AG20443 (cell line): ENCODE measurements around the gene MACF1.

Experiments used
- DNase-seq: peaks from one replicate; pipeline ENCODE4 v3.0.0; 2012; ENCODE audit warnings: low spot score, mixed read lengths

The MACF1 gene

DNA sequence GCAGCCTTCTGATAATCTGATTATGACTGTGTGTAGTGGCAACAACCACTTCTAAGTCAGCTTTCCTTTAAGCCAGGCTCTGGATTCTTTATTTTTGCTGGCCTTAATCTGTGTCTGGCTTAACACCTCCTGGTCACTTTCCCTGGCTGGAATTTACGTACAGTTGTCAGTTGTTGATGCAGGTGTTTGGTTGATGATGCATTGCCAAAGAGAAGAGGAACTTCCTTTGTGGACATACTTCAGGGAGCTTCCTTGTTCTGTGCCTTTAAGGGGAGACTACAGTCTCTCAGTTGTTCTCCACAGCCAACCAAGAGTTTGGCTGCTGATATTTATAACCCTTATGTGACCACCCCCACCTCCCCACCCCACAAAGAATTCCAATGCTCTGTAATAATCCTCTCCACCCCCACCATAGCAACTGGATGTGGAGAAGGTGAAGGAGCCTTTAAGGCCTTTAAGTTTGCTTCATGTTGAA lies 190.9 kb downstream of the MACF1 start:
- DNase-seq: peak; percentile 71

DNA sequence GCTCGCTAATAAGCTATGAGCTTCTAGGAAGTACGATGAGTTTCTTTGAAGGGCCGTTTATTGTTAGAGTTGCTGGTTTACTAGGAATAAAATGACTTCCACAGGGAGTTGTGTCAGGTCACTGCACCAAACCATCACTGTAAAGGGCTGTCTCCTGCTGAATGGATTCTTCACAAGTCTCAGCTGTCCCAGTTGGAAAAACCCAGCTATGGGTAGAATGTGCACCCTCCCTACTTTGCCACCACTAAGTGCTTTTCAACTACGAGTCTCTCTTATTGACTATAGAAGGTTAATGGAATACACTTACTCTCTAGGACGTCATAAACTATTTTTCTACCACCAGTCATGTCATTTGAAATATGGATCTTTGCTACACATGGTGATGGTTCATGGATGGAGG lies 192.2 kb downstream of the MACF1 start:
- no peak for DNase-seq

DNA sequence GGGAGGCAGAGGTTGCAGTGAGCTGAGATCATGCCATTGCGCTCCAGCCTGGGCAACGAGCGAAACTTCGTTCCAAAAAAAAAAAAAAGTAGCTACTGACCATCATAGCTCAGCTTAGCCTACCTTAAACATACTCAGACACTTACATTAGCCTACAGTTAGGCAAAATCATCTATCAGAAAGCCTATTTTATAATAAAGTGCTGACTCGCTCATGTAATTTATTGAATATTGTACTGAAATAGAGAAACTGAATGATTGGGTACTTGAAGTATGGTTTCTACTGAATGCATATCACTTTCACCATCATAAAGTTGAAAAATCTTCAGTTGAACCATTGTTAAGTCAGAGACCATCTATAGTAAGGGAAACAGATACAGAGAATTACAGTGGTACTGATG lies 193.0 kb downstream of the MACF1 start:
- no peak for DNase-seq

DNA sequence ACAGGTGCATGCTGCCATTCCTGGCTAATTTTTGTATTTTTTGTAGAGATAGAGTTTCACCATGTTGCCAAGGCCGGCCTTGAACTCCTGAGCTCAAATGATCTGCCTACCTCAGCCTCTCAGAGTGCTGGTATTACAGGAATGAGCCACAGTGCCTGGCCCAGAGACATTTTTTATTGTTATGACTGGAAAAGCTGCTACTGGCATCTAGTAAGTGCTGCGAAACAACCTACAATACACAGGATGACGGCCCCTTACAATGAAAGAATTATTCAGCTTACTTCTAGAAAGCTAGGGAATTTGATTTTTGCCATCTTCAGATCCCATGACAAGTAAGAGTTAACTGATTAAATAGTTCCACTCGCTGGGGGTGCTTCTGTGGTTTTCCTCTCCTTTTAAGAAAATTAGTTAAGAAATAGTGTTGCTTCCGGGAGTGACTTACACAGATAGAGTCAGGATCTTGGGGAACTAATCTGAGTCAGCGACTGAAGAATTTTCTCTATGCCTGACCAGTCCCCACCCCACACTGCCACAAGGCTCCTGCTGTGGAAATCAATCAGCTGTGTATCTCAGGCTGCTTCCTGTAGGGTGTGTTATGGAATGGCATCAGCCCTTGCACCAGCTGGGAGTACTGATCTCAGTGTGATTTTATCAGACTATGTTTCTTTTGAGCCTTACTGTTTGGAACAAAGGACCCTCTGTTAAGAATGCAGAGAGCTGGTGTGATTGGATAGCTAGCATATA lies 194.0 kb downstream of the MACF1 start:
- DNase-seq: peak; percentile 91

DNA sequence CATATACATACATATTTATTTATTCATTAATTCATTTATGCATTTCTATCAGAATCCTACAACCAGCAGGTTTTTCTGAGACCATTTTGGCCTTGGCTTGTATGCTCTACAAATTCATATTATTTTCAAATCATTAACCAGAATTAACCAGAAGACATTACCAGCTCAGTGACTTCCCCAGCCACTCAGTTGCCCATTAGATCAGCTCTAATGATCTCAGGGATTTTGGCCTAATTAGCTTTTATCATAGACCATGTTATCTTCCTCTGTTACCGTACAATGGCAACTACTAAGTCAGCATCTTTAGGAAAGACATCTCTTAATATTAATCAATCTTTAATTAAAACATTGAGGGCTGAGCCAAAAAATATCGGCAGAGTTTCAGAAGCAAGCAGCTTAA lies 196.6 kb downstream of the MACF1 start:
- no peak for DNase-seq

DNA sequence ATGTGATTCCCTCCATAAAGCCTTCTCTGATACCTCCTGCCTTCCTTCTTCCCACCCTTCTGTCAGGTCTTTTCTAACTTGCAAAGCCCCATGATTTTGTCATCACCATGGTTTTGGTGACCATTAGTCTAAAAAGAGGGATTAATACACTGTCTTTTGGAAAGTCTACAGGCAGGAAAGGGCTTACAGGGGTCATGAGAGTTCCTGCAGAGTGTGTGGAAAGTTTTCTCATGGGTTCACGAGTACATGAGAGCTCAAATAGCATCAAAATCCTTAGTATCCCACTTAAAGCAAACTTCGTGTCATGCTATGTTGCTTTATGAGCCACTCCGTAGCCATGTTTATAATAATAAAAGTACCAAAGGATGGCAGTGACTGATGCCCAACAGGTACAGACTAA lies 200.4 kb downstream of the MACF1 start:
- no peak for DNase-seq

DNA sequence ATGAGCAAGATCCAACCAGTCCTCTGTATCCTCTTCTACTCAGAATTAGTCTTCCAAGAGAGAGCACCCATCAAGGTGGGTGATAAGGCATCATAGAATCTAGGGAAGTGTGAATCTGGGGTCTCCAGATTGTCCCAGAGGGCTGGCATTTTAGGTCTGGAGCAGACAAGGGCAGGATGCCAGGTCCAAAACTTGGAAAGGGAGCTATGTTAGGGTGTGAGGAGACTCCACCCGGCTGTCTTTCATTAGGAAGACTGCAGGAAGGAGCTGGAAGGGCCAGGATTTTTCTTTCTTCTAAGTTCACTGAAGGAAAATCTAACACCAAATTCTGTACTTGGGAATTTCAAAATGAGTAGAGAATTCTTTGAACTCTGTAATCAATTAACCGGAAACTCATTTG lies 200.9 kb downstream of the MACF1 start:
- peak; percentile 27 for DNase-seq

DNA sequence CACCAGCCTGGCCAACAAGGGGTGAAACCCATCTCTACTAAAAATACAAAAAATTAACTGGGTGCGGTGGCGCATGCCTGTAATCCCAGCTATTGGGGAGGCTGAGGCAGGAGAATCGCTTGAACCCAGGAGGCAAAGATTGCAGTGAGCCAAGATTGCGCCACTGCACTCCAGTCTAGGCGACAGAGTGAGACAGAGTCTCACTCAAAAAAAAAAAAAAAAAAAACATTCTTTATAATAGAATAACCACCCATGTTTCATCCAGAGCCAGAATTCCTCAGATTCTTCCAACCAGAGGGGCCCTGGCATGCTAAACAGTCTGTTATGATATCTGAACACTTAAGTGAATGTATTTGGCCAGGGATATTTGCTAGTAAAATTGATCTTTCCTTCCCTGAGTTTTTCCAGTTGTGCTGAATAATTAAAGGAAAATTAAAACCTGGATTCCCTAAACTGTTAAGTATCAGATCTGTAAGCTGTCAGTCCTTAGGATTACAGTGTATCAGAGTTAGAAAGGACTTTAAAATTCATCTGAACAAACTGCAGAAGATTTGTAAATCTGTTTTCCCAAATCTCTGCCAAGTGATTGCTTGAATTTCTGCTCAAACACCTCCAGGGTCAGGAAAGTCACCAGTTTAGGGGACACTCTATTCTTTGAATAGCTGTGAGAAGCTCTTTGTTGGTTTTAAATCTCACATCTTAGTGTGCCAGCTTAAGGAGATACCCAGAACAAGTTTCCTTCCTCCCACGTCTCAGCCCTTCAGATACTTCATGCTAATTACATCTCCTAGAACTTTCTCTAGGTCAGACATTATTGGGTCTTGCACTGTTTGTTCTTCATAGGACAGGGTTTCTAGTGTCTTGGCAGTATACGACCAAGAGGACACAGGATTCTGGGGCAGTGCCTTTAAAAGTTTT lies 202.3 kb downstream of the MACF1 start:
- DNase-seq: peak; percentile 40

DNA sequence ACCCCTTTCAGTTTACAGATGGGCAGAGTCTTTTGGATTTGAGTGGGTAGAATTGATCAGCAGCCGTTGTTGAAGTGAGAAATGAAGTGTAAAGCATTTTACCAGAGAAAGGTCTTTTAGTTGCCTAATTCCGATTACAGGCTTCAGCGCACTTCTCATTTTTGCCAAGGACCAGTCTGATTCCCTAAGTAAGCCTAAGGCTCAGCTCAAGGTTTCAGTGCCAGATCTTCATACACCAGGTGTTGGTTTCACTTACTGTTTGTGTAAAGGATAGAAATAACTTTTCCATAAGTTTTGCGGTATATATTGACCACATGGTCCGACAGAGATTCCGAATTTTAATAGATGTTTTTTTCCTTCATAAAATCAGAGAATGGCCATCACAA lies 203.0 kb downstream of the MACF1 start:
- no peak for DNase-seq

DNA sequence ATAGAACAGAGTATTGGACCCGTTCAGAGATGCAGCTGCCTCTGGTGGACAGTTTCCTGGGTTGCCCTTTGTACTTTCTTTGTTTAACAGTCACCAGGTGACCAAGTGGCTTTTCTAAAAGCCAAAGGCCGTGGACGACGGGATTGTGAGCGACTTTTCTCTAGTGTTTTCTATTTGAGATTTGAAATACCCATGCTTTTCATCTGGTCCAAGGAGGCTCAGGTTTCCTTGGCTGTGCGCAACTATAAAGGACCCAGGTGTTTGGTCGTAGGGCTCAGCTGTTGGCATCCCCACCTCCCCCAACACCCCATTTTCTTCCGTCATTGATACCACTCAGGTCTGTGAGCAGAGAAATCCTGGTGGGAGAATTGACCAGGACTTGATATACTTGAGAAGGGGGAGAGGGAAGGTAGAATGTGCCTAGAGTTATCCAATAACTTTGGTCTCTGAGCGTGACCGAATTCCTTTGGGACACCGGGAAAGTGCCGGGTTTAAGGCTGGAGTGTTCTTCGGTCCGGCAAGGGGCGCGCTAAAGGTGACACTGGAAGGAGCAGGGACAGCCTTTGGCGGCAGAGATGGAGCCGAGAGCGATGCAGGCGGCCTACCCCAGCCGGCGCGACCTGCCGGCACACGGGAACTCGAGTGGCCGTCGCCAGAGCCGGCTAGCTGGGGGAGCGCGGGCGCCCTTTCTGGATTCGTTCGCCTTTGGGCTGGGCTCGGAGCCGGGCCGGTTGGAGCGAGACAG lies 203.6 kb downstream of the MACF1 start:
- DNase-seq: no peak

DNA sequence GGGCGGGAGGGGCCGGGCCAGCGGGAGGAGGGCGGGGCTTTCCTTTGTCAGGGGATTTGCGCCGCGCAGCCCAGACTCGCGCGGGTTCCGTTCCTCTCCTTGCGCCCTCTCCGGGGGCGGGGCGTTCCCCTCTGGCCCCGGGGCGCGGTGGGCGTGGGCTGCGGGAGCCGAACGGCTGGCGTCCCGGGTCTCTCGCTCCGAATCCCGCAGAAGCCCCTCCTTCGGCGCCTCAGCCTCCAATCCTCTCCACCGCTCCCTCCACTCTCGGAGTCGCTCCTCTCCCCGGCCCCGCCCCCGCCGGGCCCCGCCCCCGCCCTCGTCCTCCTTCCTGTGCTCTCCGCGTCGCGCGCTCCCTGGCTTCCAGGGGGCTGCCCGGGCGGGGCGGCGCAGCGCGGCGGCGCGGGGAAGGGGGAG lies 204.2 kb downstream of the MACF1 start:
- peak; percentile 98 for DNase-seq

DNA sequence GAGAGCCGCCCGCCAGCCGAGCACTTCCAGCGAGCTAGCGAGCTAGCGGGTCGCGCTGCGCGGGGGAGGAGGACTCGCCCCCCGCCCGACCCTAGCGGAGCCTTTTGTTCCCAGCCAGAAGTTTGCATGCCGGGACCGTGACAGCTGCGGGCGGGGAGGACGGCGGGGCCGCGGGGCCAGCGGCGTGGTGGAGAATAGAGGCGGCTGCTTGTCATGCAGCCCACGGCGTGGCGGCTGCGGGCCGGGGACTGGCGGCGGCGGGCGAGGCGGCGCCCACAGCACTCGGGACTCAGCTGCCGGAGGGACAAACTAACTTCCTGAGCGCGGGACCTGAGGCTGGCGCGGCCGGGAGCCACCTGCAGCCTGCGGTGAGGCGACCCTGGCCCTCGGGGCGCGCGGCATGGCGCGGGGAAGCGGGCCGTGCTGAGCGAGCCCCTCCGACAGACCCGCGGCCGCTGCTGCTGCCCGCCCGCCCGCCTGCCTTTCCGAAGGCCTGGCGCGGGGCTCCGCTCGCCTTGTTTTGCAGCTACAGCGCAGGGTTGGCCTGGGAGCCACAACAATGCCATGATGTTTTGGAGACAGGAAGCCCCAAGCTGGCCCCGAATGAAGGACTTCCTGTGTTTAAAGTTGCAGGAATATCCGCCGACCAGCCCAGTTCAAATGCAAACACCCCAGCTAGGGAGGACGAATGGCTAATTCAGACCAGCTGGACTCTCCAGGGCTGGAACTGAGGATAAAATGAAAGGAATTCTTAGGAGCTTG lies 204.7 kb downstream of the MACF1 start:
- peak; percentile 46 for DNase-seq

DNA sequence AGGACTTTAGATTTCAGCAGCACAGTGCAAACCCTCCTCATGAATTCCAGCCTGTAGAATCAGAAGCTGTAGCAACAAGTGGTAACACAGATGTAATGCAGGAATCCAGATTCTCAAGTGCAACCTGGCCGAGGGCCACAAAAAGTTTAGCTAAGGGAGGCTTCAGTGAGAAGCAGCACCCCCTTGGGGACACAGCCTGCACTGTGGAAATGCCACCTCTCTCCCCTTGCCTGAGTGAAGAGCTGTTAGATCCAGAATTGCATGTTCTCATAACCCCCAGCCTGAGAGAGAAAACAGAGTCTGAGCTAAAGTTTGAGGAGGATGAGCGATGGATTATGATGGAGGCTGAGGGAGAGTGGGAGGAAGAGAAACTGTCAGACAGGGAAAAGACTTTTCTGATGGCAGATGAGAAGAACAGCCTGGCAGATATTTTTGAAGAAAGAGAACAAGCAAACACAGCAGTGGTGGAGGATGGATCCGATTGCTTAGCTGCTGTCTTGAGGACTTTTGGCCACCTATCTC lies 206.5 kb downstream of the MACF1 start:
- peak; percentile 85 for DNase-seq

DNA sequence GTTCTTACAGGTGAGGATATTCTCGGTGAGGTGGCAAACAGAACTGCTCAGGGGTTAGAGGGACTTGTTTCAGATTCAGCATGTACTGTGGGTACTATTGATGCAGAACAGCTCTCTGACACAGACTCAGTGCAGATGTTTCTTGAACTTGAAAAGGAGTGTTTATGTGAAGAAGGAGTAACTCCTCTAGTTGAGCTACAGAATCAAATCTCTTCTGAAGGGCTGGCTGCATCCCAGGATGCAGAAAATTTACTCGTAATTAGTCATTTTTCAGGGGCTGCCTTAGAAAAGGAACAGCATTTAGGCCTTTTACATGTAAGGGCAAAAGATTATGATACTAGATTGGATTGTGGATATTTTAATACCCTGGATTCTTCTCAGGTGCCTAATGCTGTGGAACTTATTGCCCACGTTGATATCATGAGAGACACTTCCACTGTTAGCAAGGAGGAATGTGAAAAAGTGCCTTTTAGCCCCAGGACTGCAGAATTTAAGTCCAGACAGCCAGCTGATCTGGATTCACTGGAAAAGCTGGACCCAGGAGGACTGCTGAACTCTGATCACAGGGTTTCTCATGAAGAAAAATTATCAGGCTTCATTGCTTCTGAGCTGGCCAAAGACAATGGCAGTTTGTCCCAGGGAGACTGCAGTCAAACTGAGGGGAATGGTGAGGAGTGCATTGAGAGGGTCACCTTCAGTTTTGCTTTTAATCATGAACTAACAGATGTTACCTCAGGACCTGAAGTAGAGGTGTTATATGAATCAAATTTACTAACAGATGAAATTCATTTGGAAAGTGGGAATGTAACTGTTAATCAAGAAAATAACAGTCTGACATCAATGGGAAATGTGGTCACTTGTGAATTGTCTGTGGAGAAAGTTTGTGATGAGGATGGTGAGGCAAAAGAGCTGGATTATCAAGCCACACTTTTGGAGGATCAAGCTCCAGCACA lies 207.3 kb downstream of the MACF1 start:
- no peak for DNase-seq

DNA sequence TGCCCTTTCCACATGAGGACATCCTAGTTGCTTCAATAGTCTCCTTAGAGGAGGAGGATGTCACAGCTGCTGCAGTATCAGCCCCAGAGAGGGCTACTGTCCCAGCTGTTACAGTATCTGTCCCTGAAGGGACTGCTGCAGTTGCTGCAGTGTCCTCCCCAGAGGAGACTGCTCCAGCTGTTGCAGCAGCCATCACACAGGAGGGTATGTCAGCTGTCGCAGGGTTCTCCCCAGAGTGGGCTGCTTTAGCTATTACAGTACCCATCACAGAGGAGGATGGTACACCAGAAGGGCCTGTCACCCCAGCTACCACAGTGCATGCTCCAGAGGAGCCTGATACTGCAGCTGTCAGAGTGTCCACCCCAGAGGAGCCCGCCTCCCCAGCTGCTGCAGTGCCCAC lies 208.4 kb downstream of the MACF1 start:
- DNase-seq: no peak

DNA sequence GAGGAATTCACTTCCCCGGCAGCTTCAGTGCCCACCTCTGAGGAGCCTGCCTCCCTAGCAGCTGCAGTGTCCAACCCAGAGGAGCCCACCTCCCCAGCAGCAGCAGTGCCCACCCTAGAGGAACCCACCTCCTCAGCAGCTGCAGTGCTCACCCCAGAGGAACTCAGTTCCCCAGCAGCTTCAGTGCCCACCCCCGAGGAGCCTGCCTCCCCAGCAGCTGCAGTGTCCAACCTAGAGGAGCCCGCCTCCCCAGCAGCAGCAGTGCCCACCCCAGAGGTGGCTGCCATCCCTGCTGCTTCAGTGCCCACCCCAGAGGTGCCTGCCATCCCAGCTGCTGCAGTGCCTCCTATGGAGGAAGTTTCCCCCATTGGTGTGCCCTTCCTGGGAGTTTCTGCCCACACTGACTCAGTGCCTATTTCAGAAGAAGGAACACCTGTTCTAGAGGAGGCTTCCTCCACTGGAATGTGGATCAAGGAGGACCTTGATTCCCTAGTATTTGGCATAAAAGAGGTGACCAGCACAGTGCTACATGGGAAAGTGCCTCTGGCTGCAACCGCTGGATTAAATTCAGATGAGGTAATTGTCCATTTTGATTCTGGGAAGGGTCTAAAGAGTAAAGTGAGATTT lies 209.5 kb downstream of the MACF1 start:
- DNase-seq: no peak

DNA sequence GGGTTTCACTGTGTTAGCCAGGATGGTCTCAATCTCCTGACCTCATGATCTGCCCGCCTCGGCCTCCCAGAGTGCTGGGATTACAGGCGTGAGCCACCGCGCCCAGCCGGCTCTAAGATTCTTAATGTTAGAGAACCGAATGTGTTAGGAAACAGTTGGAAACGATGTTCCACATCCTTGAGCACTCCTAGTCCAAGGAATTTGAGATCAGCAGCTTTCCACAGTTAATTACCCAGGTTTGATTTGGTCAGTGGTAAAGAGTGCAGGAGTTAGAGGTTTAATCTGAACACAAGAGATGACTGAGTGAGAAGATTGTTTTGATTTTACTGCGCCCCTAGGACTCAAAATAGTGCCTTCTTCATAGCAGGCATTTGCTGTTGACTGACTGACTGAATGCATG lies 211.1 kb downstream of the MACF1 start:
- DNase-seq: no peak

DNA sequence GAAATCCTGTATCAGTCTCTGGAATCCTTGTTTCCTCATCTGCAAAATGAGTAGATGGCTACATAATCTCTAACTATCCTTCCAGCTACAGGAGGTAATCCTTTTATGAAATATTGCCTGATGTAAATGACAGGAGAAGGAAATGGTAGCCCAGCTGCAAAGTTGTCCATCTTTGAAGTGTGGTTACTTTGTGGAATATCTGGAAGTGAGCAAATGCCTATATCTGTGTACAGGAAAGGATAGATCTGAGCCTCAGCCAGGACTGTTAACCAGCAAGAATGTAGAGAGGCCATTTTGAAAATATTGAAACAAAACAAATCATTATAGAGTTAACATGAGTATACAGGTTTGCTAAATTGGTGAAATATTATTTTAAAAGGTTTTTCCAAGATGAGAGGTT lies 212.1 kb downstream of the MACF1 start:
- no peak for DNase-seq

DNA sequence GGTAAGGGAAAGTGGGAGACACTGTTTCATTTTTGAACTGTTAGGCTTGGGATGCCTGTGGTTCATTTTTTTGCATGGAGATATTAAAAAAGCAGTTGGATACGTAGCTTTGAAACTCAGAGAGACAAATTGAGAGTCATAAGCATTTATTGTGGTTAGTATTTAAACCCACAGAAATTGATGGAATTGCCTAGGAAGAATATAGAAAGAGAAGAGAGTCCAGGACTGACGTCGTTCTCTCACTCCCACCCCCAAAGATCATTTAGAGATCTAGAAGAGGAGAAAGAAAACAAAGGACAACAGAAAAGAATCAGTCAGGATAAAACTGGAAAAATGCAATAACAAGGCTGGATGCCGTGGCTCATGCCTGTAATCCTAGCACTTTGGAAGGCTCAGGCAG lies 213.7 kb downstream of the MACF1 start:
- no peak for DNase-seq

DNA sequence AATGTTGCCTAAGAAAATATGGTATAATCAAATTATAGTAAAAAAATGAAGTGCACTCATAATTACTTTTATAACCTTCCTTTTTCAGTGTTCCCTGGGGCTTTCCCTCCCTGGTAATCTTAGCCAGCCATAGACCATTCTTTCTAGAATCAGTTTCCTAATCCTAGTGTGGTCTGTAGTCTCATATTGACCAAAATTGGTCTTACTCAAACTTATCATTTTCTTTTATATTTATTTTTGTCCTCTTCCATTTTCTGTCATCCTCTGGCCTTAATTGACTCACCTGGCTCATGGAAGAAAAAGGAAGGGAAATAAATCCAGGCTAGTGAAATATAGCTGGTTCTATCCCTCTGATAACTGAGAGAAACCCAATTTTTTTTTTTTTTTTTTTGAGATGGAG lies 216.0 kb downstream of the MACF1 start:
- DNase-seq: no peak
